ENCODE measurements around the gene NSMF. TPM values are rescaled to one million over a fixed set of nuclear protein-coding genes. Genes with fewer than 3 reads are reported as not detected.

The NSMF gene
- total RNA-seq, 1 donor = 22.0 TPM

DNA sequence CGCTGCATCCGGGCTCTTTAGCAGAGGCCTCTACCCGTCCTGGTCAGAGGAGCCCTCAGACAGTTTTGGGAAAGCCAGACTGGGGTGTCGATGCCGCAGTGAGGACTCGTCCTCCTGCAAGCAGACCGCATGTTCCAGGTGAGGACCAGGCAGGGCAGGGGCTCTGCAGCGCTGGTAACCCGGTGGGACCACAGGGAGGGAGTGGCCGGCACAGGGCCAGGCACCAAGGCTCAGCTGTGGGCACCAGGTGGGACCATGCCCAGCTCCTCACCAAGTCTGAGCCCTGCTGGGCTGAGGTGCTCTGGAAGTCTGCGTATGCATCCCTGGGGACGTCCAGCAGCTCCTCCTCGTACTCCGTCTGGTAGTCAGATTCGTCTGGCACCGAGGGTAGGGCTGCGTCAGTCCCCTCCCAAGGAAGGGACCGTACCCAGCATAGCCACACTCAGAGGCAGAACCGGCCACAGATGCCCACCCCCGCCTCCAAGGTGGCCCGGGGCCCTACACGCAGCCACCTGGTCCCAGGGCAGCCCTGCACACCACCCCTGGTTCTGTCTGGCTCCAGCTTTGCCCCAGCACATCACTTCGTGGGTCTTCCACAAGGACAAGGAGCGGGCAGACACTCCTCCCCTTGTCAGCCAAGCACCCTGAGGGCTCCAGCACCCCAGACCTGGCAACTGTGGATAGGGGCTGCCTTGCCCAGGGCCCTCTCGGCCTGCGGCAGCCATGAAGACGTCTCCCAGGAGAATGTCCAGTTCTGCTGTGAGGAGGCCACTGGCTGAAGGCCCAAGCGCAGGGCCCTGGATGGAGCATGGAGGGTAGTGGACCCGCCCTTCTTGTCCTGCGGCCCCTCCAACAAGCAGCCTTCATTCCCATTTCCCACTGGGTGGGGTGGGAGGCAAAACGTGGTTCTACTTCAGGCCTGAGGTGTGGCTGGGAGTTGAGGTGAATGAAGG is 1.5 kb upstream of the NSMF start:
- no peak overlapping the region for H3K4me3 ChIP-seq (ENCODE audit: low read depth, low read length)
- DNase-seq (ENCODE audit: low read depth) = no peak
- TF ChIP-seq CTCF (IDR thresholded peaks at IDR 0.05; ENCODE audit: insufficient read depth, low read depth, low read length) = no peak

DNA sequence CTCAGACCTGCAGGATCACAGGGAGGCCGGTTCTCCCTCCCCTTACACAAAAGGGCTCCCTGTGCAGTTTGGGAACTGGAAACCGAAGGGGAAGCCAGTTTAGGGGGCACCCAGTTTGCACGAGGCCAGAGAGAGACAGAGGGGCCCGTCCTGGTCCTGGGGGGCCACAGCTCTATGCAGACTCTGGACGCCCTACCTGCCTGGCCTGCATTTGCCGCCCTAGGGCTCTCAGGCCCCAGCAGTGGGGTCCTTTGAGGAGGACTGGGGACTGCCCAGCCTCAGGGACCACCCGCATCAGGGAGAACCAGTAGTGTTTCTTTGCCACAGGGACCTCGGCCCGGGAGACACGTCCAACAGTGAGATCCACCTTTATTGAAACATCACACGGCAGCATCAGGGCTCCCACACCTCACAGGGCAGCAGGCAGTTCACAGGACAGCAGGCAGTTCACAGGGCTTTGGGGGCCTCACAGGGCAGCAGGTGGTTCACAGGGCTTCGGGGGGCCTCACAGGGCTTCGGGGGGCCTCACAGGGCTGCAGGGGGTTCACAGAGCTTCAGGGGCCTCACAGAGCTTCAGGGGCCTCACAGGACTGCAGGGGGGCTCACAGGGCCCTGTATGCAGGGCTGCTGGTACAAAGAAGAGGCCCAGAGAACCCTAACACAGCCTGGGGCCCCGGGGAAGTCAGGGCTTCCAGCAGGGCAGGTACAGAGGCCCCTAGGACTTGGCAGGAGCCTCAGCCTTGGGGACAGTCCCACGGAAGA is 648 bp upstream of the NSMF start:
- no peak for DNase-seq (ENCODE audit: low read depth)
- TF ChIP-seq CTCF (IDR thresholded peaks at IDR 0.05; ENCODE audit: insufficient read depth, low read depth, low read length) = no peak
- H3K4me3 ChIP-seq (ENCODE audit: low read depth, low read length) = peak overlapping the region; percentile 38

- H3K4me3 ChIP-seq (ENCODE audit: low read depth, low read length) = peak overlapping the region; percentile 71
- no peak for TF ChIP-seq CTCF (IDR thresholded peaks at IDR 0.05; ENCODE audit: insufficient read depth, low read depth, low read length)
- no peak for DNase-seq (ENCODE audit: low read depth)
Measured at GRCh38 chr9:137458194-137459151, 661 bp downstream of the NSMF start.

GRCh38 chr9:137457406-137458193 is 1.5 kb downstream of the NSMF start:
- H3K4me3 ChIP-seq (ENCODE audit: low read depth, low read length) = peak overlapping the region; percentile 71
- TF ChIP-seq CTCF (IDR thresholded peaks at IDR 0.05; ENCODE audit: insufficient read depth, low read depth, low read length) = no peak
- DNase-seq (ENCODE audit: low read depth) = no peak

GRCh38 chr9:137456864-137457405 is 2.2 kb downstream of the NSMF start:
- TF ChIP-seq CTCF (IDR thresholded peaks at IDR 0.05; ENCODE audit: insufficient read depth, low read depth, low read length) = no peak
- DNase-seq (ENCODE audit: low read depth) = no peak
- no peak overlapping the region for H3K4me3 ChIP-seq (ENCODE audit: low read depth, low read length)

Measured in fibroblast of villous mesenchyme (primary cell).